OCI-LY1 (cell line): ENCODE results near the gene CCL4.
"Not testable (repeated sequence)": the region's sequence is repeated elsewhere in the genome, so short reads cannot be mapped to it uniquely, and the experiment has no call there.

Source experiments
- CTCF ChIP-seq: fragments of 200-600 bp; sonication (generic), shearing (Covaris generic); IDR thresholded peaks from 2 replicates; pipeline ENCODE4 v1.5.1; 2017; ENCODE audit warnings: mild to moderate bottlenecking, antibody characterized with exemption, low read length, moderate library complexity, mixed read lengths
- EZH2 ChIP-seq: fragments of 200-600 bp; sonication (generic), shearing (Covaris generic); IDR thresholded peaks from 2 replicates; pipeline ENCODE4 v1.8.0; 2017; ENCODE audit warnings: borderline replicate concordance, mixed run types, mild to moderate bottlenecking, antibody characterized with exemption, low read length, moderate library complexity, mixed read lengths

DNA sequence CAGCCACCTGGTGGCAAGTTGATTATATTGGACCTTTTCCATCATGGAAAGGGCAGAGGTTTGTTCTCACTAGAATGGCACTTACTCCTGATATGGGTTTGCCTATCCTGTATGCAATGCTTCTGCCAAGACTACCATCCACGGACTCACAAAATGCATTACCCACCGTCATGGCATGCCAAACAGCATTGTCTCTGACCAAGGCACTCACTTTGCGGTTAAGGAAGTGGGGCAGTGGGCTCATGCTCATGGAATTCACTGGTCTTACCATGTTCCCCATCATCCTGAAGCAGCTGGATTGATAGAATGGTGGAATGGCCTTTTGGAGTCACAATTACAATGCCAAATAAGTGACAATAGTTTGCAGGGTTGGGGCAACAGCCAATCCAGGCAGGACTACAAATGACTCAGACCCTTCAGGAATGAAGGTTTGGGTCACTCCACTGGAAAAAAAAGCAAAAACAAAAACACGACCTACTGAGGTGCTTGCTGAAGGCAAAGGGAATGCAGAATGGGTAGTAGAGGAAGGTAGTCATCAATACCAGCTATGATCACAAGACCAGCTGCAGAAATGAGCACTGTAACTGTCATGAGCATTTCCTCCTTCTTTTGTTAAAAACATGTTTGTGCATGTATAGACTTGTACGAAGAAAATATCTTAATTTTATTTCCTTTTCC lies 11.5 kb downstream of the CCL4 start:
- not testable (repeated sequence) for TF ChIP-seq CTCF, EZH2
